Endodermal cell (in vitro differentiated cells): Measurements from ENCODE around the gene PKP3. TPM values are rescaled to one million over a fixed set of nuclear protein-coding genes. Genes with fewer than 3 reads are reported as not detected.
"Not testable (repeated sequence)": the region's sequence is repeated elsewhere in the genome, so short reads cannot be mapped to it uniquely, and the experiment has no call there.

Source experiments
- DNase-seq: peaks from one replicate; pipeline ENCODE4 v3.0.0-alpha.2; 2017
- H3K27ac ChIP-seq: 2 replicates; pipeline ENCODE4 v1.5.1; 2013; ENCODE audit warnings: mild to moderate bottlenecking, low read depth, low read length, moderate library complexity
- H3K27me3 ChIP-seq: 2 replicates; pipeline ENCODE4 v1.6.1; 2013; ENCODE audit warnings: mild to moderate bottlenecking, low read length, moderate library complexity; ENCODE audit not compliant: insufficient read depth, control insufficient read depth, poor library complexity, severe bottlenecking
- H3K36me3 ChIP-seq: 2 replicates; pipeline ENCODE4 v1.7.0; 2013; ENCODE audit warnings: mild to moderate bottlenecking, low read length, moderate library complexity; ENCODE audit not compliant: control insufficient read depth, insufficient read depth
- H3K4me1 ChIP-seq: one replicate; pipeline ENCODE4 v1.7.0; 2013; ENCODE audit warnings: low read length; ENCODE audit not compliant: control insufficient read depth, insufficient read depth
- H3K4me3 ChIP-seq: 2 replicates; pipeline ENCODE4 v1.5.1; 2013; ENCODE audit warnings: mild to moderate bottlenecking, low read length, moderate library complexity
- H3K9ac ChIP-seq: 2 replicates; pipeline ENCODE4 v1.6.1; 2013; ENCODE audit warnings: mild to moderate bottlenecking, low read length, moderate library complexity; ENCODE audit not compliant: poor library complexity, severe bottlenecking; ENCODE audit errors: extremely low read depth
- H3K9me3 ChIP-seq: 2 replicates; pipeline ENCODE4 v1.6.1; 2013; ENCODE audit warnings: mild to moderate bottlenecking, low read length, moderate library complexity; ENCODE audit not compliant: control insufficient read depth
- H3K27ac Mint-ChIP-seq: 2 replicates; pipeline ENCODE4 v1.8.0; 2020; ENCODE audit warnings: mixed read lengths
- H3K27me3 Mint-ChIP-seq: 2 replicates; pipeline ENCODE4 v1.8.0; 2021; ENCODE audit warnings: mild to moderate bottlenecking, mixed read lengths; ENCODE audit not compliant: insufficient read depth
- H3K36me3 Mint-ChIP-seq: 2 replicates; pipeline ENCODE4 v1.8.0; 2020; ENCODE audit warnings: low read depth, mixed read lengths
- H3K4me1 Mint-ChIP-seq: 2 replicates; pipeline ENCODE4 v1.8.0; 2020; ENCODE audit warnings: mixed read lengths
- H3K4me3 Mint-ChIP-seq: 2 replicates; pipeline ENCODE4 v1.8.0; 2020; ENCODE audit warnings: mild to moderate bottlenecking, moderate library complexity, mixed read lengths
- H3K9me3 Mint-ChIP-seq: 2 replicates; pipeline ENCODE4 v1.8.0; 2020; ENCODE audit warnings: mild to moderate bottlenecking, mixed read lengths
- CTCF ChIP-seq: fragments of 200-600 bp; sonication (generic); conservative IDR thresholded peaks from 2 replicates; pipeline ENCODE4 v1.5.0; 2021; ENCODE audit warnings: antibody characterized with exemption, mild to moderate bottlenecking
- WGBS, 2 experiments: methylation state at CpG; one replicate each; pipeline versions ENCODE4 v1.1.5 to v1.1.7; 2013; ENCODE audit warnings: missing lambda C conversion rate in 2 of 2, mixed read lengths in 1 of 2; ENCODE audit not compliant: insufficient coverage in 1 of 2, insufficient read length in 1 of 2; 5-methylcytosine and 5-hydroxymethylcytosine counted together
- total RNA-seq, 2 donors: library from RNA; stranded (reverse); fragmentation: NEBNext Ultra II Directional in 1 of 2; extraction: Animal tissue kit (Norgen Biotek cat#: 25700) in 1 of 2; gene quantifications; 2 replicates in 1 of 2; 3 replicates in 1 of 2; pipeline ENCODE4 v1.2.1, GENCODE V29; 2021

The PKP3 gene
- total RNA-seq, 2 donors from 2014 or later = 35.4 to 44.8 TPM

GRCh38 chr11:362642-363442 lies 31.2 kb upstream of the PKP3 start:
- Mint-ChIP-seq H3K4me3 (no peak overlapping the region), H3K9me3 (peaks cover 33% of the 10 kb centered on the region), H3K27ac (no peak overlapping the region), H3K27me3 (peaks cover 8% of the 10 kb centered on the region), H3K36me3 (peaks cover 7% of the 10 kb centered on the region), H3K4me1 (no peaks in the 10 kb centered on the region)
- Histone ChIP-seq H3K4me3 (no peak overlapping the region), H3K36me3 (no peaks in the 10 kb centered on the region), H3K27ac (no peak overlapping the region), H3K4me1 (no peaks in the 10 kb centered on the region), H3K27me3 (no peaks in the 10 kb centered on the region), H3K9ac (no peak overlapping the region), H3K9me3 (peaks cover 14% of the 10 kb centered on the region)
- no peak for DNase-seq
- TF ChIP-seq CTCF = no peak
- WGBS, 2 experiments = 77 to 88% methylated on average over 17 to 32 of the region's 36 CpGs

GRCh38 chr11:363443-363805 lies 30.6 kb upstream of the PKP3 start:
- not testable (repeated sequence) for H3K27ac ChIP-seq, DNase-seq, H3K27me3 Mint-ChIP-seq, H3K4me1 Mint-ChIP-seq, H3K27me3 ChIP-seq, H3K4me3 Mint-ChIP-seq, H3K4me3 ChIP-seq, H3K36me3 Mint-ChIP-seq, H3K27ac Mint-ChIP-seq, H3K9ac ChIP-seq, H3K4me1 ChIP-seq, H3K36me3 ChIP-seq
- peaks cover 14% of the 10 kb centered on the region for H3K9me3 ChIP-seq
- H3K9me3 Mint-ChIP-seq = peaks cover 30% of the 10 kb centered on the region
- WGBS, 2 experiments = 82 to 87% methylated on average over 9 to 22 of the region's 22 CpGs

GRCh38 chr11:363948-364761 lies 29.9 kb upstream of the PKP3 start:
- Histone ChIP-seq H3K9me3 (peaks cover 14% of the 10 kb centered on the region), H3K9ac (no peak overlapping the region), H3K4me3 (no peak overlapping the region), H3K4me1 (no peaks in the 10 kb centered on the region), H3K27me3 (no peaks in the 10 kb centered on the region), H3K27ac (no peak overlapping the region), H3K36me3 (no peaks in the 10 kb centered on the region)
- Mint-ChIP-seq H3K4me3 (no peak overlapping the region), H3K27me3 (peaks cover 6% of the 10 kb centered on the region), H3K4me1 (peaks cover 3% of the 10 kb centered on the region), H3K27ac (no peak overlapping the region), H3K9me3 (peaks cover 22% of the 10 kb centered on the region), H3K36me3 (peaks cover 7% of the 10 kb centered on the region)
- TF ChIP-seq CTCF = peak; percentile 75
- WGBS, 2 experiments = 79 to 84% methylated on average over 15 to 24 of the region's 24 CpGs
- peak; percentile 85 for DNase-seq
